A549 (cell line): Measurements from ENCODE around the gene NMUR2. TPM values are rescaled to one million over a fixed set of nuclear protein-coding genes. Genes with fewer than 3 reads are reported as not detected.

Experiments
- ATAC-seq, 2 experiments: fragments of 200-7000 bp in 1 of 2; fragments of >200 bp in 1 of 2; cut with Nextera tagmentation in 1 of 2; cut with Tn5 transposase in 1 of 2; 3 replicates each; pipeline versions ENCODE4 v1.8.0 to v1.9.1; 2018 to 2020; ENCODE audit warnings: mild to moderate bottlenecking in 1 of 2, moderate library complexity in 1 of 2
- CTCF ChIA-PET: fragments of 300-600 bp; sonication (Branson Sonifier 250); formaldehyde crosslinking; extraction: SDS; loops from one replicate; lab custom pipeline; 2021; ENCODE audit warnings: antibody characterized with exemption, inconsistent platforms; lab: Yijun Ruan, JAX
- POLR2A ChIA-PET: fragments of 350-600 bp; formaldehyde crosslinking; extraction: SDS; loops from one replicate; lab custom pipeline; 2021; ENCODE audit warnings: antibody characterized with exemption, inconsistent platforms; lab: Yijun Ruan, JAX
- DNase-seq, 2 experiments: peaks; one replicate each; pipeline versions ENCODE4 v3.0.0 to v3.0.0-alpha.2; 2011 to 2016; ENCODE audit warnings: low read depth in 1 of 2, low spot score in 1 of 2
- FAIRE-seq: peaks from 2 replicates; lab custom pipeline; 2011; peaks lifted over from hg19 to GRCh38; lab: Jason Lieb, UNC
- H3K27ac ChIP-seq, 2 experiments: fragments of >200 bp; sonication (Bioruptor Twin); formaldehyde crosslinking; 3 replicates each; pipeline ENCODE4 v1.5.1; 2016 to 2017
- H3K4me1 ChIP-seq: fragments of >200 bp; sonication (Bioruptor Twin); formaldehyde crosslinking; 3 replicates; pipeline ENCODE4 v1.6.1; 2016
- H3K4me2 ChIP-seq: fragments of >200 bp; sonication (Bioruptor Twin); formaldehyde crosslinking; 3 replicates; pipeline ENCODE4 v1.6.1; 2016
- H3K4me3 ChIP-seq: fragments of >200 bp; sonication (Bioruptor Twin); formaldehyde crosslinking; 3 replicates; pipeline ENCODE4 v1.5.1; 2016
- H3K9me3 ChIP-seq: fragments of >200 bp; sonication (Bioruptor Twin); formaldehyde crosslinking; 3 replicates; pipeline ENCODE4 v1.6.1; 2016
- BCL3 ChIP-seq: fragments of >200 bp; sonication (Bioruptor Twin); formaldehyde crosslinking; IDR thresholded peaks from 3 replicates; pipeline ENCODE4 v1.6.1; 2016
- CHD2 ChIP-seq: fragments of 150-350 bp; IDR thresholded peaks from 2 replicates; pipeline ENCODE4 v1.6.1; 2014; ENCODE audit warnings: low read length; ENCODE audit not compliant: partially characterized antibody
- EHF ChIP-seq: fragments of 250-450 bp; sonication (Bioruptor Pico); IDR thresholded peaks from 2 replicates; pipeline ENCODE4 v1.5.0; 2020; ENCODE audit warnings: mild to moderate bottlenecking
- EP300 ChIP-seq, 2 experiments: fragments of >200 bp; sonication (Bioruptor Twin); formaldehyde crosslinking; IDR thresholded peaks; 2 replicates in 1 of 2; 3 replicates in 1 of 2; pipeline ENCODE4 v1.6.1; 2016 to 2017
- FOSL2 ChIP-seq, 2 experiments: fragments of 450-650 bp in 1 of 2; fragments of >200 bp in 1 of 2; sonication (Bioruptor Twin) in 1 of 2; formaldehyde crosslinking; IDR thresholded peaks; 2 replicates each; pipeline versions ENCODE4 v1.5.0 to v1.6.1; 2016 to 2020; ENCODE audit warnings: mild to moderate bottlenecking in 1 of 2, moderate library complexity in 1 of 2
- HEYL ChIP-seq: fragments of 250-450 bp; sonication (Bioruptor Pico); IDR thresholded peaks from 2 replicates; pipeline ENCODE4 v1.8.0; 2021; ENCODE audit warnings: mild to moderate bottlenecking, moderate library complexity
- HOXB13 ChIP-seq: fragments of 250-450 bp; sonication (Bioruptor Pico); IDR thresholded peaks from 2 replicates; pipeline ENCODE4 v1.5.0; 2020; ENCODE audit warnings: low read depth, mild to moderate bottlenecking, moderate library complexity
- MAFK ChIP-seq: fragments of 450-650 bp; IDR thresholded peaks from 2 replicates; pipeline ENCODE4 v1.6.1; 2014; ENCODE audit not compliant: partially characterized antibody
- NPAS2 ChIP-seq: fragments of 250-450 bp; sonication (Bioruptor Pico); IDR thresholded peaks from 2 replicates; pipeline ENCODE4 v1.8.0; 2022; ENCODE audit warnings: mild to moderate bottlenecking, moderate library complexity, borderline replicate concordance
- POLR2A ChIP-seq: IDR thresholded peaks from 2 replicates; pipeline ENCODE4 v1.6.1; 2012; ENCODE audit warnings: mild to moderate bottlenecking, low read length
- RAD21 ChIP-seq, 2 experiments: fragments of >200 bp in 1 of 2; sonication (Bioruptor Twin) in 1 of 2; formaldehyde crosslinking in 1 of 2; IDR thresholded peaks in 1 of 2; conservative IDR thresholded peaks in 1 of 2; 2 replicates in 1 of 2; 3 replicates in 1 of 2; pipeline ENCODE4 v1.6.1; 2012 to 2018; ENCODE audit warnings: inconsistent platforms in 1 of 2
- RCOR1 ChIP-seq: fragments of 150-350 bp; IDR thresholded peaks from 2 replicates; pipeline ENCODE4 v1.6.1; 2014; ENCODE audit warnings: antibody characterized with exemption, low read length, low read depth
- RNF2 ChIP-seq: fragments of 200-600 bp; sonication (generic); IDR thresholded peaks from 2 replicates; pipeline ENCODE4 v1.6.1; 2016; ENCODE audit warnings: low read depth, mild to moderate bottlenecking, antibody characterized with exemption, moderate library complexity, borderline replicate concordance
- SMC3 ChIP-seq: fragments of >200 bp; sonication (Bioruptor Twin); formaldehyde crosslinking; IDR thresholded peaks from 3 replicates; pipeline ENCODE4 v1.6.1; 2018; ENCODE audit warnings: inconsistent platforms
- ZNF302 ChIP-seq: fragments of 250-450 bp; sonication (Bioruptor Pico); IDR thresholded peaks from 2 replicates; pipeline ENCODE4 v1.9.0; 2021; ENCODE audit warnings: inconsistent platforms, mild to moderate bottlenecking, moderate library complexity
- WGBS: methylation state at CpG from one replicate; pipeline ENCODE4 v1.1.6; 2017; ENCODE audit errors: missing lambda C conversion rate; 5-methylcytosine and 5-hydroxymethylcytosine counted together
- polyA plus RNA-seq, 4 experiments: library from polyadenylated mRNA; depleted of rRNA in 3 of 4; stranded (reverse); fragments of >200 nt; fragmentation: RNase III in 1 of 4; extraction: RNeasy Plus Mini Kit Qiagen cat#74134 plus additional on column Dnase treatment in 1 of 4; gene quantifications; 2 replicates in 3 of 4; 3 replicates in 1 of 4; pipeline ENCODE4 v1.2.3, GENCODE V29; 2011 to 2017
- TF ChIP-seq, protein P1 (sequence below): fragments of >200 bp; sonication (Bioruptor Twin); formaldehyde crosslinking; IDR thresholded peaks from 3 replicates; pipeline ENCODE4 v1.5.1; 2016
- TF ChIP-seq, protein P2 (sequence below): fragments of 150-350 bp; IDR thresholded peaks from 2 replicates; pipeline ENCODE4 v1.6.1; 2014; ENCODE audit warnings: low read depth, mild to moderate bottlenecking, low read length

Gene NMUR2
- polyA plus RNA-seq, 2 of the 4 experiments (the other 2 are of a cell fraction): not detected

- ChIA-PET POLR2A (no interaction called here), CTCF (no interaction called here)
- DNase-seq (no peak), FAIRE-seq (no peak), ATAC-seq (no peak)
- no peaks in the 10 kb centered on the region for H3K4me1 ChIP-seq
- no peaks in the 10 kb centered on the region for H3K9me3 ChIP-seq
- 0% methylated on average over 1 of the region's 1 CpG for WGBS
- TF ChIP-seq ZNF302 (CRISPR knock-in tag) (no peak), RCOR1 (no peak), HOXB13 (CRISPR knock-in tag) (no peak), EHF (no peak), POLR2A (no peak), EP300 (IDR thresholded peaks at IDR 0.05) (no peak)
- no peak overlapping the region for H3K27ac ChIP-seq
- no peak overlapping the region for H3K4me2 ChIP-seq
- H3K4me3 ChIP-seq: no peak overlapping the region
Observed at GRCh38 chr5:152355061-152355460, 50.0 kb downstream of the NMUR2 start.

DNA sequence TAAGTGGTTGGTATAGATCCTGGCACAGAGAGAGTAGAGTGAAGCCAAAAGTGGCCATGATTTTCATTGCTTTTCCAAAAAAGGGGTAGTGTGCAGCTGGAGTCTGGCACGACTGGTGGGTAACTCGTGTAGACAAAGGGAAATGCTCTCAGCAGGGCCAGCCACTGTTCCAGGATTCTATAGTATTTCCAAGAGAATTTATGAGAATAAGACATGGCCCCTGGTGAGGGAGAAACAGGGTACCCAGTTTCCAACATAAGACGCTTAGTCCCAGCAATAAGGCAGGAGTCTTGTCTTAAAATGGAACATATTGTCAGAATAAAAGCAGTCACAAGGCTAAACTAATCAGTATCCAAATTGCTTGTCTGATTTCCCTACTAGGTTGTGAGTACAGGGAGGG is 52.1 kb downstream of the NMUR2 start:
- H3K4me3 ChIP-seq: no peak overlapping the region
- no peaks in the 10 kb centered on the region for H3K9me3 ChIP-seq
- no peak for TF ChIP-seq BCL3
- TF ChIP-seq SMC3: no peak
- TF ChIP-seq MAFK: no peak
- TF ChIP-seq HEYL (CRISPR knock-in tag): no peak
- TF ChIP-seq, all 56 proteins: peak for 0
- 6% methylated on average over 3 of the region's 3 CpGs for WGBS
- FAIRE-seq (no peak), ATAC-seq (no peak), DNase-seq (no peak)
- POLR2A ChIA-PET: no interaction called here
- no peak overlapping the region for H3K27ac ChIP-seq
- no peak overlapping the region for H3K4me2 ChIP-seq
- H3K4me1 ChIP-seq: no peaks in the 10 kb centered on the region
- CTCF ChIA-PET: no interaction called here

DNA sequence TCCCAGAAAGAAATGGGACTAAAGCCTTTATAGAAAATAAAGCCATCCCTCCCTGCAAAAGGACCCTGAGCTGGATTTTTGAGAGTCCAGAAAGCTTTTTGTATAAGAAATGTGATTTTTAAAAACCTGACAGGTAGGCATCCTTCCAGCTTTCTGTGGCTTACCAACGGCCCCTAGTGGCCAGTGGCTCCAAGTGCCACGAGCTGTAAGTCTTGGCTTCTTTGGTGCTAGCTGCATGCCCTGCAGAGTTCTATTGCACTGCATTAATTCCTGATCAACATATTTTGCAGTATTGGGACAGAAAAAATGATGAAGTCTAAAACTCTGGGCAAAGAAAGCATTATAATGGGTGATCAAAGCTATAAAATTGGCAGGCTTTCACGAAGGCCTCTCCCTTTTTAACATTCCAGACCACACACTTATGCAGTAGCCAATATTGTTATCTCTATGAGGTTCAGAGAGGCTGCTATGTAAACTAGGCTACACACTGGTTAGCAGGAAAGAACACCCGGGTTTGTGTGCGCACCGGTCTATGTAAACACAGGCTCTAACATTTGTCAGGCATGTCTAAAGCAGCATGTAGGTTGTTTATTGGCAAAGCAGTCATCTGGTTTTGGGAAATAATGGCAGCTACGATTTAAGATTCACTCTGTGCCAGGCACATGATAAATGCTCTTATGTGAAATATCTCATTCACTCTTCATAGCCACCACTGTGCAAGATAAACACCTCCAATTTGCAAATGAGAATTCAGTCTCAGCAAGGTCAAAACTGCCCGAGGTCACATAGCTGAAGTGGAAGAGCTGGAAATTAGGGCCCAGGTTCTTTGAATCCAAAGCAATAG is 55.2 kb downstream of the NMUR2 start:
- Histone ChIP-seq H3K27ac (no peak overlapping the region), H3K4me1 (no peaks in the 10 kb centered on the region), H3K4me3 (no peak overlapping the region), H3K4me2 (no peak overlapping the region), H3K9me3 (no peaks in the 10 kb centered on the region)
- DNase-seq: peak; percentile 2 to 24
- TF ChIP-seq FOSL2 (IDR thresholded peaks at IDR 0.05): no peak
- TF ChIP-seq FOSL2 (CRISPR knock-in tag; IDR thresholded peaks at IDR 0.05): no peak
- TF ChIP-seq SMC3: 0 out of 3 replicates have a peak, but pooled peaks have one; percentile 17
- TF ChIP-seq CHD2: no peak
- TF ChIP-seq, protein P1, sequence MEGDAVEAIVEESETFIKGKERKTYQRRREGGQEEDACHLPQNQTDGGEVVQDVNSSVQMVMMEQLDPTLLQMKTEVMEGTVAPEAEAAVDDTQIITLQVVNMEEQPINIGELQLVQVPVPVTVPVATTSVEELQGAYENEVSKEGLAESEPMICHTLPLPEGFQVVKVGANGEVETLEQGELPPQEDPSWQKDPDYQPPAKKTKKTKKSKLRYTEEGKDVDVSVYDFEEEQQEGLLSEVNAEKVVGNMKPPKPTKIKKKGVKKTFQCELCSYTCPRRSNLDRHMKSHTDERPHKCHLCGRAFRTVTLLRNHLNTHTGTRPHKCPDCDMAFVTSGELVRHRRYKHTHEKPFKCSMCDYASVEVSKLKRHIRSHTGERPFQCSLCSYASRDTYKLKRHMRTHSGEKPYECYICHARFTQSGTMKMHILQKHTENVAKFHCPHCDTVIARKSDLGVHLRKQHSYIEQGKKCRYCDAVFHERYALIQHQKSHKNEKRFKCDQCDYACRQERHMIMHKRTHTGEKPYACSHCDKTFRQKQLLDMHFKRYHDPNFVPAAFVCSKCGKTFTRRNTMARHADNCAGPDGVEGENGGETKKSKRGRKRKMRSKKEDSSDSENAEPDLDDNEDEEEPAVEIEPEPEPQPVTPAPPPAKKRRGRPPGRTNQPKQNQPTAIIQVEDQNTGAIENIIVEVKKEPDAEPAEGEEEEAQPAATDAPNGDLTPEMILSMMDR: peak; percentile 49
- peak; percentile 57 to 69; a peak in 4 of 5 replicates for TF ChIP-seq RAD21 (conservative IDR thresholded peaks at IDR 0.05 in 1 of 2, IDR thresholded peaks at IDR 0.05 in 1 of 2)
- TF ChIP-seq, protein P2, sequence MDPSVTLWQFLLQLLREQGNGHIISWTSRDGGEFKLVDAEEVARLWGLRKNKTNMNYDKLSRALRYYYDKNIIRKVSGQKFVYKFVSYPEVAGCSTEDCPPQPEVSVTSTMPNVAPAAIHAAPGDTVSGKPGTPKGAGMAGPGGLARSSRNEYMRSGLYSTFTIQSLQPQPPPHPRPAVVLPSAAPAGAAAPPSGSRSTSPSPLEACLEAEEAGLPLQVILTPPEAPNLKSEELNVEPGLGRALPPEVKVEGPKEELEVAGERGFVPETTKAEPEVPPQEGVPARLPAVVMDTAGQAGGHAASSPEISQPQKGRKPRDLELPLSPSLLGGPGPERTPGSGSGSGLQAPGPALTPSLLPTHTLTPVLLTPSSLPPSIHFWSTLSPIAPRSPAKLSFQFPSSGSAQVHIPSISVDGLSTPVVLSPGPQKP: no peak
- no peak for TF ChIP-seq RNF2
- TF ChIP-seq NPAS2 (CRISPR knock-in tag): no peak
- 5% methylated on average over 8 of the region's 8 CpGs for WGBS
- ChIA-PET CTCF (interaction anchor here (1.0 to 1.9 kb wide), 8 partner anchors 18 to 525 kb away, joined by 3 to 9 read pairs (median 3); no protein-coding TSS in a partner anchor), POLR2A (no interaction called here)
- ATAC-seq: peak; percentile 64 to 90; a peak in 4 of 6 replicates
- FAIRE-seq: no peak
